GM19240 (cell line): ENCODE measurements around the gene HLCS.

Experiments used
- DNase-seq: peaks from one replicate; pipeline ENCODE4 v3.0.0; 2011; ENCODE audit warnings: low spot score; ENCODE audit not compliant: insufficient read length

Gene HLCS

DNA sequence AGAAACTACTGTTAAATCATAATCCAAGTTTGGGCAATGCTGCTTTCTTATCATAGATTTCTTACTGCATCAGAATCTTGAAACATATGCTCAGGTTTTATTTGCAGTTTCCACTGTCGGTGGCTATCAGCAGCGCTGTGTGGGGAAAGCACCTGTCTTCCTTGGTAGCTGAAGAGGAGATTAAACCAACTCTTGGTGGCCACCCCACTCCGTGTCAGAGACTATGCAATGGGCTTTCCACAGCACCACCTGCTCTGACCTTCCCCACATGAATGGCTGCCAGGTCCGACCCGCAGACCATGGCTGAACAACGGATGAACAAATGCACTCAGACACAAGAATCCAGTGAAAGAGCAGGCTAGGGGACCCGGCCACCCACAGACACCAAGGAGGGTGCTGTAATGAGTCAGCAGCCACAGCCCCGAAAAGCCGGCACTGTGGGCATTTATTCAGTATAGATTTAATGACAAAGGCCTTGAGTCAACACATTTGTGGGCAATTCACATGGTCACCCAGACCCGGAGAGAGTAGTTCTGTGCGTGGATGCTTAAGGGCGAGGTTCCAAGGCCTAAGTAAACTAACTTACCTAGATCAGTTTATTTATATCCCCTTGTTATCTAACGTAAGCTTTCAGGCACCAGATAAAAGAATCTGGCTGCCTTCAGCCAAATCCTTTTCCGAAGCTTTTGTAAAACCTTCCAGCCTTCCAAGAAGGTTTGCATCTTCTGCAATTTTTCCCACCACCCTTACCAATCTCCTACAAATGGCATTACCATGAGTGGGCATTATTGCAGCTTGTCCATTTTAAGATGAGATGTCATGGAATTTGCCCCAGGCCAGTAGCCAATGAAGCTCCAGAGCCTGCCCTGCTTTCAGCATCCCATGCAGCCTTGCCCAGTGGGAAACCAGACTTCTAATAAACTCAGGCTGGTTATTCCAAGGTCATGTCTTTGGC, 82.7 kb downstream of the HLCS start:
- DNase-seq, result no peak

DNA sequence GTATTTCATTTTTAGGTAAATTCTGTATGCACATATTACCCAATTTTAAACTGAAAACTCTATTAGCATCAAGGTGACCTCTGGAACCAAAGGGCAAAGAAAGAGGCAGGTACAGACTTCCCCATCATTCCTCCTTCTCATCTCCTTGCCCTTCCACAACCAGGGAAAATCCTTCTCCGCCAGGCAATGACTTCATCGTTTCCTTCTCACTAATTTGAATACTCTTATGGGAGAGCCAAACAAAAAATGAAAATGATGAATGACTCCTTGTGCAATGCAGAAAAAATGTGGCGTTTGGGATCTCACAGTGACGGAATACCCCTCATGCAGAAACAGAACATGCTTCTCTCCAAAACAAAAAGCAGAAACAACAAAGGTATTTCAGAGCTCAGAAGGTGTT, 83.7 kb downstream of the HLCS start:
- no peak for DNase-seq

DNA sequence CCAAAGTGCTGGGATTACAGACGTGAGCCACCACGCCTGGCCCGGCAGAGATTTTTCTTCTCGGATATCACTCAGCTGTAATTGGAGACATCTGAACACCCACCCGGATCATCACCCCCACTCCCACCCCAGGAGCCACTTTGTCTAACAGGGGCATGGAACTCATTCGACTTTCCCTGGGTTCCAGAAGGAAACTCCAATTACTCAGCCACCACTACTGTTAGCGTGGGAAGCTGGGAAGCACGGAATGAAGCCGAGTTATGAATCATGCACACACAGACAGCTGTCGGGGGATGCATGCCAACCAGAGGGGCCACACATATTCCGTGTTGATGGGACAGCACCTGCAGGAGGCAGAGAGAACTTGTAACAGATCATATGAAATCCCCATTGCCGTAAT, 85.2 kb downstream of the HLCS start:
- DNase-seq, result no peak

DNA sequence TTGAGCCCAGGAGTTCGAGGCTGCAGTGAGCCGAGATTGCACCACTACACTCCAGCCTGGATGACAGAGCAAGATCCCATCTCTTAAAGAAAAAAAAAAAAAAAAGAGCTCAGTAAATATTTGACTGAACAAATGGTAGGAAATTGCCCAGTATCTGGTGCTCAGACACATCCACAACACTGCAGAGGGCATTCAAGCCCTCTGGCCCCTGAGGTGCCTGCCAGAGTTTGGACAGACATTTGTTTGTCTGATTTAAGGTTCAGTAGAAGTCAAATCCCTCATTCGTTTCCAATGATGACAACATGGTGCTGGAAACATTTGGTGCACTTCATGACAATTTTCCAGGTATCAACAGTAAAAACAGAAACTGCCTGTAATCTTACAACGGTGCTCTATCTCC, 86.6 kb downstream of the HLCS start:
- DNase-seq, result no peak

DNA sequence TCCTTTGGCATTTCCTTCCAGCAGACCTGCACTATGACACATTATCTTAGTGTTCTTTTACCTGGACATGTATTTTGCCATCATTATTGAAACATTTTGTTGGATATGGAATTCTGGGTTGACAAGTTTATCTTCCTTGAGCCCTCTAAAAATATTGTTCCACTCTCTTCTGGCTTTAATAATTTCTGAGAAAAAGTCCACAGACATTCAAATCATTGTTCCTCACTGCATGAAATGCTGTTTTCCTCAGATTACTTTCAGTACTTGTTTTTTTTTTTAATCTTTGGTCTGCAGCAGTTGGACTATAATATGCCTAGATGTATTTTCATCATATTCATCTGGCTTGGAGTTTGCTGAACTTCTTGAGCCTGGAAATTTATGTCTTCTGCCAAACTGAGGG, 88.7 kb downstream of the HLCS start:
- DNase-seq, result no peak

DNA sequence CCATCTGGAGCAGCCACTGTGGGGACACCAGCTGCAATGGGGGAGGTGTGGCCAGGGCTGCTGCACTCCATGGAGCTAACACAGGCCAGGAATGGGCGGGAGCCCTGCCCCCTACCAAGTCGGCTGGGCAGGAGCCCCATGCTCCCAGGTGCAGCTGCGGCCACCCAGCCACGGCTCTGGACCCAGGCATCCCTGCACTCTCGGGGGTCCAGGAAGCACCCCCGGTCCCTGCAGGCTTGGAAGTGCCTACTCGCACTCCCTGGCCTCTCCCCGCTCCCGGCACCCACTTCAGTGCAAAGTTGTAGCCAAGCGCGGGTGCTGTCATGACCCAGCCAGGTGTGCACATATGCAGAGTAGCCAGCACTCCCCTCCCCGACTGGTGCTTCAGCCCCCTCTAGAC, 91.8 kb downstream of the HLCS start:
- no peak for DNase-seq

DNA sequence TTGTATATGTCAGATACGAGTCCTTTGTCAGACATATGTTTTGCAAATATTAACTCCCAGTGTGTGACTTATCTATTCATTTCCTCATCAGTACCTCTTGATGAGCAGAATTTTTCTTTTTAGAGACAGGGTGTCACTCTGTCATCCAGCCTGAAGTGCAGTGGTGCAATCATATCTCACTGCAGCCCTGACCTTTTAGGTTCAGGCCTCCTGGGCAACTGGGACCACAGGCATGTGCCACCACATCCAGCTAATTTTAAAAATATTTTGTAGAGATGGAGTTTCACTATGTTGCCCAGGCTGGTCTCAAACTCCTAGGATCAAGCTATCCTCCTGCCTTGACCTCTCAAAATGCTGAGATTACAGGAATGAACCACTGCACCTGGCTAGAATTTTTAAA, 93.0 kb downstream of the HLCS start:
- DNase-seq, result no peak

DNA sequence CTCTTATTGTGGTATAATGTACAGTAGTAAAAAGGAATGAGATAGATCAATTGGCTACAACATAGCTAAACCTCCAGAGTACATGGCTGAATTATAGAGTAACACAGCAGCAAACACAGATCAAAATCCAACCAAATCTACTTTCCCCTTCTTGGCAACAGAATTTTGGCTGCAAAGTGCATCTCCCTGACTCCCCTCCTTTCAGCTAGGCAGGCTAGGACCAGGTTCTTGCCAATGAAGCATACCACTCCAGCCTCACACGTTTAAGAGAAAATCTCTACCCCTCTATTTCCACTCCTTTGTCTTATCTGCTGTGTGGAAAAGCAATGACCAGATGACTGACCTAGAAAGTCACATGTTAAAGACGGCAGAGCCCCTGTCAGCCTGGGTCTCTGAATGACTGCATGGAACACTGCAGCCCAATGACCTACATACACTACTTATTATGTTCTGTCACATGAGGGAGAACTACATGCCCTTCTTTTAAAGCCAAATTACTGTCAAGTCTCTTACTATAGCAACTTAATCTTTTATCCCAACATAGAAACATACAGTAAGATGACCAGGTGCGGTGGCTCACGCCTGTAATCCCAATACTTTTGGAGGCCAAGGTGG, 99.1 kb downstream of the HLCS start:
- no peak for DNase-seq

DNA sequence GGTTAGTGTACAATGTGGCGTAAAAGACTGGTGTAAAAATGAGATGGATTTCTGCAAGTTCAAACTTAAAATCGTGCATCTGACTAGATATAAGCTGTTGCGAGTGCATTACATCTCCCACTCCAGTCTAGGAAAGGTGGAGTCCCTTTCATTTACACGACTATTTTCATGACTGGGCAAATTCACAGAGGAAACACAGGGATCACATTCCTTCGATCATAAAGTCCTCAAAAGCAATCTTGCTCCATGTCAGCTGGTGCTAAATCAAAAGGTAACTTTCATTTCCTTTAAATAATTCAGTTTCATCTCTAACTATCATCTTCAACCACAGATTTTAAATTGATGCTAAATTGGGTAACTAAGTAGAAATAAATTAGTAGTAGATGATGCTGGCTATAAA, 100.0 kb downstream of the HLCS start:
- DNase-seq, result no peak

DNA sequence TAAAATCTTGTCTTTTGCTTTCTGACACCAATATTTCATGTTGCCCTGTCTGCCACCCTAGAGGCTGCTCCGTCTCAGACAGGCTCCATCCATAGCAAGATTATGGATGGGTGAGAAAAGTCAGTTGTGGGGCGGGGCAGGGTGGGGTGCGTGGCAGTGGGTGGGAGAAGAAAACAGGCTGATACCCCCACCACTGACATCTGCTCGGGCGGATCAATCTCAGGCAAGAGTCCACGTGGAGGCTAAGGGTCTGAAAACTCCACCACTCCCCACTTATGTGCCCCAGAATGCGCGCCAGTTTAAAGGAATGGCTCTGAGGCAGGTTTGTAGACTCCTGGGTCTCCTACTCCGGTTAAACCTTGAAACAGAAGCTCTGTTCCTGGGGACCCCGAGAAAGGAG, 101.5 kb downstream of the HLCS start:
- no peak for DNase-seq

DNA sequence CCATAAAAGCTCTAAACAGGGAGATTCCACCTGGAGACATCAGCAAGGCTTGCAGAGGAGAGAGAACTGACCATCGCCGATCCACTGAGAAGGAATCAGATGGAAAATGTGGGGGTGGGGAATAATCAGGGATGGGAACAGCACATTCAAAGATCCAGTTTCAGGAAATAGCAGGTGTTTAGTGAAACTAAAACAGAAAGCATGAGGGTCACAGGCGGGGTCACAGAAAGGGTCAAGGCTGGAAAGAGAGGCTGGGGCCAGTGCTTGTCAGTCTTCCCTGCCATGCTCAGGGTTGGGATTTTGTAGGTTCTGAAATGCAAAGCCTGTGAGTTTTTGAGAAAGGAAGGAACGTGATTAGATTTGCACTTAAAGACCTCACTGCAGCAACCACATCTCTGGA, 103.2 kb downstream of the HLCS start:
- no peak for DNase-seq

DNA sequence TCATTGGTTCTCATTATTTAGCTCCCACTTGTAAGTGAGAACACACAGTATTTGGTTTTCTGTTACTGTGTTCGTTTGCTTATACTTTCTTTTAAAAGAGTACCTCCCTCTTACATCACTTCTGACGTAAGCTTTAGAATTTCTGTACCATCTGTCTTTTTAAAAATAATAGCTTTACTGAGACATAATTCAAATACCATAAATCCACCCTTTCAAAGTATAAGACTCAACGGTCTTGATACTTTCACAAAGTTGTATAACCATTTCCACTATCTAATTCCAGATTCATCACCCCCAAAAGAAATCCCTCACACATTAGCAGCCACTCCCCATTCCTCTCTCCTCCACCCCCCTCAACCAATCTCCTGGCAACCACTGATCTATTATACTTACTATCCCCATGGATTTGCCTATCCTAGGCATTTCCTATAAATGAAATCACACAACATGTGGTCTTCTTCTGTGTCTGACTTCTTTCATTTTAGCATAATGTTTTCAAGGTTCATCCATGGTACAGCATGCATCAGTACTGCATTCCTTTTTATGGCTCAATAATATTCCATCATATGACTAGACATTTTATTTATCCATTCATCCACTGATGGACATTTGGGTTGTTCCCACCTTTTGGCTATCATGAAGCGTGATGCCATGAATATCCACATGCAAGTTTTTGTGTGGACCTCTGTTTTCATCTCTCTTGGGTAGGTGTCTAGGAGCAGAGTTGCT, 104.7 kb downstream of the HLCS start:
- no peak for DNase-seq

DNA sequence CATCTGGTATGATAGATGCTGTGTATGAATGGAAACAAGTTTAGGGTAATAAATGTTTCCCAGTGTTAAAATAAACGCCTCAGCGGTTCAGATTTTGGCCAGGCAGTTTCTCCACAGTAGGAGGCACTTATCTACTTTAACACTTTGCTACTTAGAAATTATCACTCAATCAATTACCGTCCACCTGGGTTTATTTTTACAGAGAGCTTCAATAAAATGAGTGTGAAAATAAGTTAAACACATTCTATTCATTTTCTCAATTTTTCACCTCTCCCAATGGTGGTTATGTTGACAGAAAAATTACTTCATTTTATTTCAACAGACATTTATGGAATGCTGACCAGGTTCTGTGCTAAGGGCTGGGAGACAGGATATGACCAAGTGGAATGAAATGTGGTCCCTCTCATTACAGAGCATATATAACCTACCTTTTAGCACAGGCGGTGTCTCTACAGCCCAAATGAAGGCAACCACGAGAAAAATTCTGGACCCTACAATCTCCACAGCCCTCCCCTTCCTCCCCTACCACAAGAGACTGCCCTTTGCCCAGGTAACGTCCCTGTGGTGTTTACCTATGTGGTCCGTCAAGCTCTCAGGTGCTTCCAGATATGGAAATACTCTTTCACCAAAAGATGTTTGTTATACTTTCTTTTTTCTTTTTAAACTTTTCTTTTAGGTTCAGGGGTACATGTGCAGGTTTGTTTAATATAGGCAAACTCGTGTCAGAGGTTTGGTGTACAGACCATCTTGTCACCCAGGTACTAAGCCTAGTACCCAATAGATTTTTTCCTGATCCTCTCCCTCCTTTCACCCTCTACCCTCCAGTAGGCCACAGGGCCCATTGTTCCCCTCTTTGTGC, 105.5 kb downstream of the HLCS start:
- DNase-seq, result no peak

DNA sequence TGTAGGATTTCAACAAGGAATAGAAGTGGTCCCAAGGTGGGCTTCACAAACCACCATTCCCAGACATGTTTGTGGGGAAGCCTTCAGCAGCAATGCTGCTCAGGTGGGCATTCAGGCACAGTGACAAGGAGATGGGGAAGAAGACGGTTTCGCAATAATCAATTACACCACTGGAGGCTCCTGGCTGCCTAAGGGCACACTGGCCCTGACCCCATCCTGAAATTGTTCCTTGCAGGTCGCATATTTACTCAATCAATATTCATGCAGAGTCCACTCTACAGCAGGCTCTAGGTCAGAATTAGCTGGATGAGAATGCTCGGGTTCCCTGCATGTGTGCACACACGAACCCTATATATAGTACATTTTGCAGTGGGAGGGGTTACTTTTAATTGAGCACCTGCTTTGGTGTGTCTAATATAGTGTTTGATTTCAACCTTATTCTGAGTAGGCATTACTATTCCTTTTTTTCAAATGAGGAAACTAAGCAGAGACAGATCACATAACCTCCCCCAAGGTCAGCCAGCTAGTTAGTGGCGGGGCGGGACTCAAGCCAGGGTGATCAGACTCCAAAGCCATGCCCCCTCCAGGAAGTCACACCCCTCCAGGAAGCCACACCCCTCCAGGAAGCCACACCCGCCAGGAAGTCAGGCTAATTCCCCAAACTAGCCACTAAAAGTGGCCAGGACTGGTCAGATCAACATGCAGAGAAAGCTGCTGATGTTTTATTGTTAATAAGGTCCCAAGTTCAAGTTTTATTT, 106.5 kb downstream of the HLCS start:
- DNase-seq, result no peak

DNA sequence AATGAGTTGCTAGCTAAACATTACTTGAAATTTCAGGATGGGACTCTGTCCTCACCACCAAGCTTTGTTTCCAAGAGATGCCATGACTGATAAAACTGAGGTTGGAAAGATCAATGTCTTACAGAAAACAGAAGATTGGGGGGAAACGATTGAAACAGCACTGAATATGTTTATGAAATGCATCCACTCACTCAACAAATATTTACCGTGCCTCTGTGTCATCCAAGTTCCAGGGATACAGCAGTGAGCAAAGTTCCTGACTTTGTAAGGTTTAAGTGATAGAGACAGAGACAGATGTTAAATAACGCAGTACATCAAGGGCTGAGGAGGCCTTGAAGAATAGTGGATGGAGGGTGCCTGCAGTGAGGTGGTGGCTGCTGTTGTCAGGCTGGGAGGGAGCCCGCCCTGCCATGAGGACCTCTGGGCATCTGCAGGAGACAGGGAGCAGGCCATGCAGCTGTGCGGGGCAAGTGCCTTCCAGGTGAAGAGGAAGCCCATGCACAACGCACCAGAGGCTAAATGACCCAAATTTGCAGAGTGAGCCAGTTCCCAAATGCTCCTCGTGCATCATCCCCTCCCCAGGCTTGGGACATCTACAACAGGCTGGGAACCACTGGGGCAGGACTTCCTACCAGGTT, 108.0 kb downstream of the HLCS start:
- DNase-seq, result no peak

DNA sequence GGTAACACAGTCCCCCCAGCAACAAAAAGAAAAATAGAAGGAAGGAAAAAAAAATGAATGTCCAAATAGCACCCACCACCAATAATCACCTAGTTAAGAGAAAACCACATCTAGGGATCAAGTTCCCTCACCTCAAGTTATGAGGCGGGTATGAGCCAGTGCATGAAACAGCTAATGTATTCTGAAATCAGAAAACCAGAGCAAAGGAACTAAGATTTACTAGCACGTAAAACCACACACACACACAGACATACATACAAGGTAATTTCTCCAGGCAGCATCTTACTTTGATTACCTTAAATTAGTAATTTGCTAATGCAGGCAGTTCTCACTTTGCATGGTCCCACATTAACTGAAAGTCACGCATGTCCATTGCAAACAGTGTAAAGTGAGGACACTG, 109.8 kb downstream of the HLCS start:
- DNase-seq, result no peak

DNA sequence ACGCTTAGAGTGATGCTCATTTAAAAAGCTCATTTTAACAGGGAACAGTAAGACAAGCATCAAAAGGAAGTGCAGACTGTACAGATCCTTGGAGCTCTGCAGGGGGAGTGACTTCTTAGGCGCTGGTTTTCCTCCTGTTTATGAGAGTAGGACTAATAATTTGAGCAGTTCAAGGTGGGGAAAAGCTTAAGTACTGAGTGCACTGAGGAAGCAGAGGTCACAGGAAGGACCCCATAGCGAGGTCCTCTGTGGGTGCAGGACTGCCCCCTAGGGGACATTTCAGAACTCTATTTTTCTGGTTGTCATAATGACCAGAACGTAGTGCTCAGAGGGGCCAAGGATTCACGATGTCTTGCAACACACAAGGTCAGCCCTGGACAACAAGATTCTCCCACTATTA, 112.1 kb downstream of the HLCS start:
- DNase-seq, result peak; percentile 13

DNA sequence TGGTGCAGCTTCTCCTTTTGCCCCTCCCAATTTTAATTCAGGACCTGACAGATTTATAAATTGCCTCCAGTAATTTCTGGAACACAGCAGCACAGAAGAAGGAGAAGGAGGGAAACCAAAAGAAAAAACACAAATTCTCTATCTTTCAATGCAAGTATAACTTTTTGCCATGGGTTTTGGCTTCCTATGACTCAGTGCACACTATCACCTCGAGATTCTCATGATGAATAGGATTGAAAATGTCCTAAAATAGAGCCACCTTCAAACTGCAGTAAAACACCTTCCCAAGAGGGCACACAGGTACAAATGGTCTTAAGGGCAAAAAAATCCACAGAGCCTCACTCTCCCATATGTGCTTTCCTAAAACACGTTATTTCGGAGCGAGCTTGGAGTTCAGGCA, 113.6 kb downstream of the HLCS start:
- DNase-seq, result no peak

DNA sequence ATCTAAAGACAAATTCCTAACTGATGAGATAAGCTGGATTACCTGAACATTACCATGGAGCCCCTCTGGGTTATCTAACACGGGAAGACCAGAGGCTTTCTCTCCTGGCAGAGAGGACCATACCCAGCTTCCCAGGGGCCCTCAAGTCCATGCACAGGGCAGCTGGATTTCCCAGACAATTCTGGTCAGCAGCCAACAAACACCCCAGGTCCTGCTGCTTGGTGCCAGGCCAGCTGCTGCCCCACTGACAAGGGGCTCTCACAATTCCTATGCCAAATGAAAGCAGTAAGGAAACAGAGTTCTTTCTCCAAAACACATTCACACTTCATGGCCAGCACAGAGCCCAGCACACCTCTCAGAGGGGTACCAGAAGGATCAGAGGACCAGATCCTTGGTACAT, 114.2 kb downstream of the HLCS start:
- no peak for DNase-seq

DNA sequence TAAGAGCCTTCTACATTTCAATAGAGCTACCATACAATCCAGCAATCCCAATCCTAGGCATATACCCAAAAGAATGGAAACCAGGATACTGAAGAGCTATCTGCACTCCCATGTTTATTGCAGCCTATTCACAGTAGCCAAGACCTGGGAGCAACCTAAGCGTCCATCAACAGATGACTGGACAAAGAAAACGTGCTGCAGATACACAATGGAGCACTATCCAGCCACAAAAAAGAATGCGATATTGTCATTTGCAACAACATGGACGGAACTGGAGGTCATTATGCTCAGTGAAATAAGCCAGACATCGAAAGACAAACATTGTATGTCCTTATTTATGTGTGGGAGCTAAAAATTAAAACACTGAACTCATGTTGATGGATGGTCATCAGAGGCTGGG, 115.3 kb downstream of the HLCS start:
- DNase-seq, result no peak
